Mucosa of rectum (tissue), 2 donors: ENCODE results near the gene DES.

Source experiments
- H3K27ac ChIP-seq, 2 donors: one replicate each; pipeline ENCODE4 v1.7.0; 2013; ENCODE audit warnings: inconsistent platforms in 2 of 2, low read depth in 2 of 2, low read length in 2 of 2
- H3K27me3 ChIP-seq, 2 donors: one replicate each; pipeline ENCODE4 v1.7.0; 2013; ENCODE audit warnings: low read length in 2 of 2; ENCODE audit not compliant: control insufficient read depth in 2 of 2, insufficient read depth in 2 of 2
- H3K36me3 ChIP-seq, 2 donors: one replicate each; pipeline ENCODE4 v1.7.0; 2013; ENCODE audit warnings: low read length in 2 of 2; ENCODE audit not compliant: control insufficient read depth in 2 of 2, insufficient read depth in 2 of 2
- H3K4me1 ChIP-seq, 2 donors: one replicate each; pipeline ENCODE4 v1.7.0; 2013; ENCODE audit warnings: low read length in 2 of 2, mild to moderate bottlenecking in 1 of 2; ENCODE audit not compliant: control insufficient read depth in 2 of 2, insufficient read depth in 2 of 2
- H3K4me3 ChIP-seq, 2 donors: one replicate each; pipeline ENCODE4 v1.7.0; 2013; ENCODE audit warnings: low read length in 2 of 2
- H3K9ac ChIP-seq, 2 donors: one replicate each; pipeline ENCODE4 v1.7.0; 2013; ENCODE audit warnings: low read length in 2 of 2, low read depth in 1 of 2, mild to moderate bottlenecking in 1 of 2
- H3K9me3 ChIP-seq, 2 donors: one replicate each; pipeline ENCODE4 v1.7.0; 2013; ENCODE audit warnings: low read length in 2 of 2; ENCODE audit not compliant: control insufficient read depth in 2 of 2
- donor health status: healthy.
- donor health status: Normal muscosa, but diverticular disease.

DES gene

DNA sequence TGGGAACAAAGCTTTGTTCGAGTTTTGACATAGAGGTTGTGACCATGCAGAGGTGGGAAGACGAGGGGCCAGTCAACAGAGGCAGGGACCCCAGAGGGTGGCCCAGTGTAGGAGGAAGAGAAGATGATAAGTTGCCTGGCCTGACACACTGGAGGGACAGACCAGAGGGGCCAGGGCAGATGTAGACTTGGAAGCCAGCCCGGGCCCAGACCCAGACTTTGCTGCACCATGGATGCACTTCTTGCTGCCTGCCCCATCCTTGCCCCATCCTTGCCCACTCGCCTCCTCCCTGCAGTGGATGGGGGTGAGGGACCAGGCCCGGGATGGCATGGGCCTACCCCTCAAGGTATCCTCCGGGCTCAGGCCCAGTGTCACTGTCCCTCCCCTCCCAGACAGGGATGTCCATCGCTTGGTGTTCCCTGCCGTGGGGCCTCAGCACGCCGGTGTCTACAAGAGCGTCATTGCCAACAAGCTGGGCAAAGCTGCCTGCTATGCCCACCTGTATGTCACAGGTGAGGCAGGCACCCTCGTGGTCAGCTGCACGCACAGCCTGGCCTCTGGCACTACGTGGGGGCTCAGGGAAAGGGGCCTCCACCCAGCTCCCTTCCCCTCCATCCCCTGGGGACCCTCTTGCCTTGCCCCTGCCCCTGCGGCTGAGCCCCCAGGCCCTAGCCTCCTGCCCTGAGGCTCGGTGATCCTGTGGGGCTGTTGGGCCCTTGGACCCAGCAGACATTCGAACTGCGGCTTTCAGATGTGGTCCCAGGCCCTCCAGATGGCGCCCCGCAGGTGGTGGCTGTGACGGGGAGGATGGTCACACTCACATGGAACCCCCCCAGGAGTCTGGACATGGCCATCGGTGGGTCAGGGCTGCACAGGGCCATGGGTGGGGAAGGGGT, 53.5 kb downstream of the DES start:
- no peaks in the 10 kb centered on the region for H3K36me3 ChIP-seq

DNA sequence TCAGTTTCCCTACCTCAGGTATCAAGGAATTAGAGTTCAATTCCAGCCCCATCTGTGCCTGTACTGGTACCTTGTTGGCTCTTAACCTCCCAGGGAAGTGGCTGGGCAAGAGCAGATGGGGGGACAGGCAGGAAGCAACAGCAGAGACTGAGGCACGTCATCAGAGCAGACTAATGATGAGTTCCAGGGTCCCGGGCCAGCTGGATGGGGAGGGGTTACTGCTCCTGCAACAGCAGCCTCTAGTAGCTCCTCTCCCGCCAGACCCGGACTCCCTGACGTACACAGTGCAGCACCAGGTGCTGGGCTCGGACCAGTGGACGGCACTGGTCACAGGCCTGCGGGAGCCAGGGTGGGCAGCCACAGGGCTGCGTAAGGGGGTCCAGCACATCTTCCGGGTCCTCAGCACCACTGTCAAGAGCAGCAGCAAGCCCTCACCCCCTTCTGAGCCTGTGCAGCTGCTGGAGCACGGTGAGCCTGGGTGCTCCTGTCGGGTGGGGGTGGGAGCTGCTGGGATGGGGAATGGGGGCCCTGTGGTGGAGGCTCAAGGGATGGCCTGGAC, 54.5 kb downstream of the DES start:
- H3K4me1 ChIP-seq = no peaks in the 10 kb centered on the region
- peaks cover 0 to 5% of the 10 kb centered on the region in 2 donors for H3K27me3 ChIP-seq
- no peak overlapping the region for H3K4me3 ChIP-seq
- no peaks in the 10 kb centered on the region for H3K36me3 ChIP-seq
- no peaks in the 10 kb centered on the region for H3K9me3 ChIP-seq
- no peak overlapping the region for H3K27ac ChIP-seq
- no peak overlapping the region for H3K9ac ChIP-seq

More for the DNA sequence above, 53.5 kb downstream of the DES start:
- Histone ChIP-seq H3K4me3 (no peak overlapping the region), H3K27ac (no peak overlapping the region), H3K4me1 (no peaks in the 10 kb centered on the region), H3K9ac (no peak overlapping the region), H3K27me3 (peaks cover 0 to 2% of the 10 kb centered on the region in 2 donors), H3K9me3 (no peaks in the 10 kb centered on the region)

DNA sequence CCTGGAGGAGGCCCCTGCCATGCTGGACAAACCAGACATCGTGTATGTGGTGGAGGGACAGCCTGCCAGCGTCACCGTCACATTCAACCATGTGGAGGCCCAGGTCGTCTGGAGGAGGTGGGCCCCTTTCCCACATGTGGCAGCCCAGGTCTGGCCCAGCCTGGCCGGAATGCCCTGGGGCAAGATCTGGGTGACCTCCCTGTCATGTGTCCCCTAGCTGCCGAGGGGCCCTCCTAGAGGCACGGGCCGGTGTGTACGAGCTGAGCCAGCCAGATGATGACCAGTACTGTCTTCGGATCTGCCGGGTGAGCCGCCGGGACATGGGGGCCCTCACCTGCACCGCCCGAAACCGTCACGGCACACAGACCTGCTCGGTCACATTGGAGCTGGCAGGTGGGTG, 55.3 kb downstream of the DES start:
- Histone ChIP-seq H3K4me3 (no peak overlapping the region), H3K36me3 (no peaks in the 10 kb centered on the region), H3K4me1 (no peaks in the 10 kb centered on the region), H3K9me3 (no peaks in the 10 kb centered on the region), H3K27ac (no peak overlapping the region), H3K9ac (no peak overlapping the region), H3K27me3 (peaks cover 0 to 7% of the 10 kb centered on the region in 2 donors)

DNA sequence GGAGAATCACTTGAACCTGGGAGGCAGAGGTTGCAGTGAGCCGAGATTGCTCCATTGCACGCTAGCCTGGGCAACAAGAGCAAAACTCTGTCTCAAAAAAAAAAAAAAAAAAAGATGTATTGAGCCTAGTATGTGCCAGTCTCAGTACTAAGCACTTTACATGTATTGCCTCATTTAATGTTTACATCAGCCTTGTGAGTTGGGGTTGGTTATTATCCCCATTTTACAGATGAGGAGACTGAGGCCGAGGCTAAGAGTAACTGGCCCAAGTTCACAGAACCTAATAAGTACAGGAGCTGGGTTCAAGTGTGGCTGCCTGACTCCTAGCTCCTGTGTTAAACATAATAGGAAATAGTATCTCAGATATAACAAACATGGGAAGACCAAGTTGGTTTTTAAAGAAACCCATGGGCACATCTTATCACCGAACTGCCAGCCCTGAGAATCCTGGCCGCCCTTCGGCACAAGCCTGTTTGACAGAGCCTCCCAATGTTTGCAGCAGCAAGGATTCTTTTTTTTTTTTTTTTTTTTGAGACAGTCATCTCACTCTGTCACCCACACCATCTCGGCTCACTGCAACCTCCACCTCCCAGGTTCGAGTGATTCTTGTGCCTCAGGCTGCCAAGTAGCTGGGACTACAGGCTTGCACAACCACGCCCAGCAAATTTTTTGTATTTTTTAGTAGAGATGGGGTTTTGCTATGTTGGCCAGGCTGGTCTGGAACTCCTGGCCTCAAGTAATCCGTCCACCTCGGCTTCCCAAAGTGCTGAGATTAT, 56.3 kb downstream of the DES start:
- Histone ChIP-seq H3K4me3 (no peak overlapping the region), H3K9me3 (no peaks in the 10 kb centered on the region), H3K4me1 (no peaks in the 10 kb centered on the region), H3K27me3 (peaks cover 0 to 7% of the 10 kb centered on the region in 2 donors), H3K9ac (no peak overlapping the region), H3K27ac (no peak overlapping the region), H3K36me3 (no peaks in the 10 kb centered on the region)

DNA sequence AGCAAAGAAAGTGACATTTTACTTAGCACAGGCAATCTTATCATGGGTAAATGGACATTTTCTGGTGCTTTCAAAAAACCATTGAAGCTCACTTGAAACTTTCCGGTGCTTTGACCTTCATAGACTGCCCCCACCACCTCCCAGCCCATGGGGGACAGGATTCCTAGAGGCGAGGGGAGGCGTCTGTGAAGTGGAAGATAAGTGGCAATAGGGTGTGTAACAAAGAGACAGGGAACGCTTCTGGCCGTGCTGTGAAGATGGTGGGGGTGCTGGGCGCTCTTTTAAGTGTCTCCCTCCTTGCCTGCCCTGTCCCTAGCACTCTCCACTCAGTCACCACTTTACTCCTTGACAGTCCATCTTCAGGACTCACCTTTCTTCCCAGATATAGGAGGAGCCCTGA, 57.1 kb downstream of the DES start:
- H3K27ac ChIP-seq = no peak overlapping the region
- no peaks in the 10 kb centered on the region for H3K4me1 ChIP-seq
- H3K4me3 ChIP-seq = no peak overlapping the region
- H3K36me3 ChIP-seq = no peaks in the 10 kb centered on the region
- no peaks in the 10 kb centered on the region for H3K9me3 ChIP-seq
- H3K27me3 ChIP-seq = peaks cover 0 to 7% of the 10 kb centered on the region in 2 donors
- H3K9ac ChIP-seq = no peak overlapping the region

DNA sequence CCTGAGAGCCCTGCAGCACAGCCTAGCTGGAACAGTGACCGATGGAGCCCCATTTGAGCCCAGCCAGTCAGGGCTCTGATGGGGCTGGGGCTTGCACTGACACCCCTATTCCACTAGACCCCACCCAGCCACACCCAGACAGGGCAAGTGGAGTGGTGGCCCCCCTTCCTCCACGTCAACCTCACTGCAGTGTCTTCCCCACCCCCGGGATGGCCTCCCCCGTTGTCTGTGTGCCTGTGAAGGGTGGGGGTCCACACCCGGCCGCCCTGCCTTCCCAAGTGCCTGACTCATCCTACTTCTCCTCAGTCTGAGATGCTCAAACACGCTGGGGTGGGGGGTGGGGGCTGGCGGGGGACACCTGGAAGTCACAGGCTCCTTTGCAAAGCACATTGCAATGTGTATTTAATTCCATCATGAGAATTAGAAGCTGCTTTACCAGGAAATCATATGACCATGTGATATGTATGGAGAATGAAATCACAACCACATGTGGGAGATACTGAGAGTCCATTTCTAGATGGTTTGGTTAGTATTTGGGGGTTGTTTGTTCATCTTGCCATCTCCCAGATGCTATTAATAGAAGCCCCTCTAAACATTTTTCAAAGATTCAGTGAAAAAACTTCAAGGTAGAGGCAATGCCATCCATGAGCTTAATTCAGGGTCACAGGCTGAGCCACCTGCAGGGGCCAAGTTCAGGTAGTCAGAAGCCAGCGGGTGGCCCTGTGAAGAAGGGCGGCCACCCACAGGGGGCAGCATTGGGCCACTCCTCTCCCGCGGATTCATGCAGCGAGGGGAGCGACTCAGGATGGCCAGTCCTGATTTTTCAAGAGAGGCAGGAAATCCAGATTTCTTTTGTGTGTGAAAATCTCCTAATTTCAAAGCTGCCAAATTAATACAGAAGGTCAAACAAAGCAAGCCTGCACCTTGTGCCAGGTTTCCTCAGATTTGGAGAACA, 57.8 kb downstream of the DES start:
- no peak overlapping the region for H3K9ac ChIP-seq
- no peaks in the 10 kb centered on the region for H3K36me3 ChIP-seq
- no peak overlapping the region for H3K27ac ChIP-seq
- no peaks in the 10 kb centered on the region for H3K4me1 ChIP-seq
- H3K9me3 ChIP-seq = no peaks in the 10 kb centered on the region
- H3K27me3 ChIP-seq = peaks cover 0 to 12% of the 10 kb centered on the region in 2 donors
- no peak overlapping the region for H3K4me3 ChIP-seq
